AG09319 (cell line): ENCODE measurements around the gene MSN.

Experiments
- DNase-seq: peaks from one replicate; pipeline ENCODE4 v3.0.0-alpha.2; 2010; ENCODE audit warnings: low read depth; ENCODE audit errors: extremely low read depth
- TF ChIP-seq, protein P1 (sequence below): IDR thresholded peaks from 2 replicates; pipeline ENCODE4 v1.5.1; 2011; ENCODE audit warnings: low read depth, mild to moderate bottlenecking, inconsistent platforms, low read length, moderate library complexity

Gene MSN

DNA sequence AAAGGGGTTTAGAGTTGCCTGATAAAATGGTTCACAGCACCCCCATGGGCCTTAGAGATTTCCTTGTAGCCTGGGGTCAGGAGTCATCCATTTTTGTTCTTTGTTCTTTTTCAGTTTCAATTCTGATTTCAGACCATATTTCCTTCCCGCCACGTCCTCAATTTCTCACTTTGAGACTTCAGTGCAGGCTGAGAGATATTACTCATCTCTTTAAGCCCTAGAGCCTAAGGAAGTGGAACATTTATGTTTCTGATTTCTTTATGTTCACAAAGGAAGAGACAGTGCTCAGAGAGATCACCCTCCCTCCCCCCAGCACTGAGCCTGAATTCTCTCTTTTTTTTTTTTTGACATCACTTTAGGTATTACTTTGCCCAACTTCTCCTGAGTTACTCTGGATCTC lies 56.3 kb downstream of the MSN start:
- TF ChIP-seq, protein P1, sequence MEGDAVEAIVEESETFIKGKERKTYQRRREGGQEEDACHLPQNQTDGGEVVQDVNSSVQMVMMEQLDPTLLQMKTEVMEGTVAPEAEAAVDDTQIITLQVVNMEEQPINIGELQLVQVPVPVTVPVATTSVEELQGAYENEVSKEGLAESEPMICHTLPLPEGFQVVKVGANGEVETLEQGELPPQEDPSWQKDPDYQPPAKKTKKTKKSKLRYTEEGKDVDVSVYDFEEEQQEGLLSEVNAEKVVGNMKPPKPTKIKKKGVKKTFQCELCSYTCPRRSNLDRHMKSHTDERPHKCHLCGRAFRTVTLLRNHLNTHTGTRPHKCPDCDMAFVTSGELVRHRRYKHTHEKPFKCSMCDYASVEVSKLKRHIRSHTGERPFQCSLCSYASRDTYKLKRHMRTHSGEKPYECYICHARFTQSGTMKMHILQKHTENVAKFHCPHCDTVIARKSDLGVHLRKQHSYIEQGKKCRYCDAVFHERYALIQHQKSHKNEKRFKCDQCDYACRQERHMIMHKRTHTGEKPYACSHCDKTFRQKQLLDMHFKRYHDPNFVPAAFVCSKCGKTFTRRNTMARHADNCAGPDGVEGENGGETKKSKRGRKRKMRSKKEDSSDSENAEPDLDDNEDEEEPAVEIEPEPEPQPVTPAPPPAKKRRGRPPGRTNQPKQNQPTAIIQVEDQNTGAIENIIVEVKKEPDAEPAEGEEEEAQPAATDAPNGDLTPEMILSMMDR = no peak
- DNase-seq = no peak

DNA sequence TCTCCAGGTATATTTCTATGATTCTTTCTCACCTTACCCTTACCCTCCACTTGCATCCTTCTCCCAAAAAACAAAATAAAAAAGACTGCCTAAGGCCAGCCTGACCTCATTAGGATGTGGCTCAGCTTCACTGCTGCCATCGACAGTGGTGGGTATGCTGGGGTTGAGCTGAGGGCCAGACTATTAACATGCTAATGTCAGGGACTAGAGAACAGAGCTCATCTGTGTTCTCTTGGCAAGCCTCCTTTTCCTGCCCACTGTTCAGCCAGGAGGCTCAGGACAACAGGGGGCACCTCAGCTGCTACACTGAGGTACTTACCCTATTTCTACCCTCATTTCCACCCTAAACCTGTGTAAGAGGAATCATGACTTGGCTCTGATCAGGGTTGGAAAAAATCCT lies 59.3 kb downstream of the MSN start:
- TF ChIP-seq, protein P1 = no peak
- no peak for DNase-seq

DNA sequence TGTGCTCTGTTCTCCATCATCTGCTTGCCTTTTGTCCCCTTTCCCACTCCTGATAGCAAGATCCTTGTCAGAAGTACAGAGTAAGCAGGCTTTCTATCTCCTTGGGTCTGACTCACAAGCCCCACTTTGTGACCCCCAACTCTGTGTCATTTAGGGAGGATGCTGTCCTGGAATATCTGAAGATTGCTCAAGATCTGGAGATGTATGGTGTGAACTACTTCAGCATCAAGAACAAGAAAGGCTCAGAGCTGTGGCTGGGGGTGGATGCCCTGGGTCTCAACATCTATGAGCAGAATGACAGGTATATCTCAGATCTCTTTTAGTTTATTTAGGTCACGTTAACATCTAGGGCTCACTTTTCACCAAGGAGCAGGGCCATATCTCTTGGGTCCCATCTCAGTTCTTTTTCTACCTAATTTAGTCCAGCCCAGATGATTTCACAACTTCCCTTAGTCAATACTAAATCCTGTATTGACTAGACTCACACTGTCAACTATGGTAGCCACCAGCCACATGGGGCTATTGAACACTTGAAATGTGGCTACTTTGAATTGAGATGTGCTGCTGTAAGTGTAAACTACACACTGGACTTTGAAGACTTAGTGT lies 64.3 kb downstream of the MSN start:
- TF ChIP-seq, protein P1 = no peak
- no peak for DNase-seq

DNA sequence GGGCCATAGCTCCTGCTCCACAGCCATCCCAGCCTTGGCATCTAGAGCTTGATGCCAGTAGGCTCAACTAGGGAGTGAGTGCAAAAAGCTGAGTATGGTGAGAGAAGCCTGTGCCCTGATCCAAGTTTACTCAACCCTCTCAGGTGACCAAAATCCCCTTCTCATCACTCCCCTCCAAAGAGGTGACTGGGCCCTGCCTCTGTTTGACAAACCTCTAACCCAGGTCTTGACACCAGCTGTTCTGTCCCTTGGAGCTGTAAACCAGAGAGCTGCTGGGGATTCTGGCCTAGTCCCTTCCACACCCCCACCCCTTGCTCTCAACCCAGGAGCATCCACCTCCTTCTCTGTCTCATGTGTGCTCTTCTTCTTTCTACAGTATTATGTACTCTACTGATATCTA lies 73.5 kb downstream of the MSN start:
- TF ChIP-seq, protein P1 = no peak
- no peak for DNase-seq

DNA sequence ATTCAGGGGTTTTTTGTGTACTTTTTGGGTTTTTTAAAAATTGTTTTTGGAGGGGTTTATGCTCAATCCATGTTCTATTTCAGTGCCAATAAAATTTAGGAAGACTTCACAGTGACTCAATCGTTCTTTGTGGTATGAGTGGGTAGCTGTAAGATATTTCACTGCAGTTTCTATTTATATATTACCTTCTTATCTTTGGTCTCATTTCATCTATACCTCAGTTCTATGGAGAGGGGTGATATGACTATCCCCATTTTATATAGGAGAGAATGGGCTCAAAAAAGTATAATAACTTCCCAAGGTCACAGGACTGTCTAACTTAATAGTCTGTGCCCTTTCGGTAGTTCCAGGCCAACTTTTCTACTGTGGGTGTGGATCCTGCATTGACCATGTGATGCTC lies 74.4 kb downstream of the MSN start:
- DNase-seq = no peak
- TF ChIP-seq, protein P1 = no peak

DNA sequence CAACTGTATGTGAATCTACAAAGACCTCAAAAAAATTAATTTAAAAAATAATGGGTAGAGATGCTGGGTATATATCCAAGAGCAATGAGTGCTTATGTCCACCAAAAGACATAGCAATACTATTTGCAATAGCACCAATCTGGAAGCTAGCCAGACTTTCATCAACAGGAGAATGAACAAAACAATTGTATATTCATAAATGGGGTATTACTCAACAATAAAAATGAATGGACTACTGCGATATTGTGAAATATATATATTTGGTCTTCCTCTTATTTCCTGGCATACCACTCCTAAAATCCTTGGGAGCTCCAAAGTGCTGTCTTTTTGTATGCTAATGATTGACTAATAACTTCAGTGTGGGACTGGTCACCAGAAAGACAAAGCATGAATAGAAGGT lies 77.5 kb downstream of the MSN start:
- TF ChIP-seq, protein P1 = no peak

DNA sequence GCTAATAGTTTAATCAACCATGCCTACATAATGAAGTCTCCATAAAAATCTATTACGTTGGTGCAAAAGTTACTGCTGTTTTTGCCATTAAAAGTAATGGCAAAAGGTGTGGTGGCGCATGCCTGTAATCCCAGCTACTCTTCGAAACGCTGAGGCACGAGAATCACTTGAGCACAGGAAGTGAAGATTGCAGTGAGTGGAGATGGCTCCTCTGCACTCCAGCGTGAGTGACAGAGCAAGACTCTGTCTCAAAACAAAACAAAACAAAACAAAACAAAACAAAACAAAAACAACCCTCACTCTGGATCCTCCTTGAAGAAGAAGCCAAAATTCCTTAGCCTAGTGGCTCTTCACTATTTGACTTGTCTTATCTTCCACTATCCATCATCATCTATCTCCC lies 78.0 kb downstream of the MSN start:
- TF ChIP-seq, protein P1 = no peak
- no peak for DNase-seq

More for the DNA sequence above, 77.5 kb downstream of the MSN start:
- no peak for DNase-seq
